Activated naive CD4-positive, alpha-beta T cell treated with anti-CD3 and anti-CD28 coated beads, Interleukin-2, amount 50 U/mL, for 24 hours (primary cell): ENCODE measurements around the gene GPR84.
A peak's percentile ranks its signal among the peaks of the same experiment; 100 is the strongest.

Experiments
- H3K27ac Mint-ChIP-seq: one replicate; pipeline ENCODE4 v1.8.0; 2021; ENCODE audit warnings: mild to moderate bottlenecking, mixed read lengths
- H3K27me3 Mint-ChIP-seq: one replicate; pipeline ENCODE4 v1.8.0; 2021; ENCODE audit warnings: mixed read lengths
- H3K36me3 Mint-ChIP-seq: one replicate; pipeline ENCODE4 v1.8.0; 2021; ENCODE audit warnings: mixed read lengths
- H3K4me1 Mint-ChIP-seq: one replicate; pipeline ENCODE4 v1.8.0; 2021; ENCODE audit warnings: mixed read lengths
- H3K4me3 Mint-ChIP-seq: one replicate; pipeline ENCODE4 v1.8.0; 2021; ENCODE audit warnings: mild to moderate bottlenecking, mixed read lengths
- H3K9me3 Mint-ChIP-seq: one replicate; pipeline ENCODE4 v1.8.0; 2021; ENCODE audit warnings: mixed read lengths

GPR84 gene

DNA sequence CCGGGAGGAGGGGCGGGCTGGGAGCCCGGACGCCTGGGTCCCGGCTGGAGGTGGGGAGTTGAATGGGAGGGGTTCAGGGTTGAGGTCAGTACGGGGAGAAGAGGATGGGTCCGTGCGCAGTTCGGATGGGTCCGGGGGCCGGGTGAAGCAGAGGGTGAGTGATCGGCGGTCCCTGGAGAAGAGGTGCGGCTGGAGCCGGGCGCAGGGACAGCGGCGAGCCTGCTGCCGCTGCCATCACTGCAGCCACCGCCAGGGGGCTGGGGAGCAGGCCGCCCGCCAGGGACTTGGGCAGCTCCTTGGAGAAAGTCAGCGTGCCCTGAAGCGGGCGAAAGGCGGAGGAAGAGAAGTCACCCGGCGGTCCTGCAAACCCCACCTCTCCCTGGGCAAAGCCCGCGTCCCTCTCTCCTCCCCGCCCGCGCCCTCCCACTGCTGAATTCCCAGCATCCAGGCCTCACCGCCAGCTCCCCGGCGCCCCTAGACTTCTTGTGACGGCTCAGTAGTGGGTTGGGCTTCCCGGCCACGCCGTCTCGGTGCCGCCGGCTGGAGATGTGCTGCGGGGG, 6.0 kb upstream of the GPR84 start:
- no peak overlapping the region for H3K27ac Mint-ChIP-seq
- no peak overlapping the region for H3K4me3 Mint-ChIP-seq
- H3K27me3 Mint-ChIP-seq: no peaks in the 10 kb centered on the region
- H3K36me3 Mint-ChIP-seq: no peaks in the 10 kb centered on the region
- peaks cover 36% of the 10 kb centered on the region for H3K4me1 Mint-ChIP-seq
- no peaks in the 10 kb centered on the region for H3K9me3 Mint-ChIP-seq

DNA sequence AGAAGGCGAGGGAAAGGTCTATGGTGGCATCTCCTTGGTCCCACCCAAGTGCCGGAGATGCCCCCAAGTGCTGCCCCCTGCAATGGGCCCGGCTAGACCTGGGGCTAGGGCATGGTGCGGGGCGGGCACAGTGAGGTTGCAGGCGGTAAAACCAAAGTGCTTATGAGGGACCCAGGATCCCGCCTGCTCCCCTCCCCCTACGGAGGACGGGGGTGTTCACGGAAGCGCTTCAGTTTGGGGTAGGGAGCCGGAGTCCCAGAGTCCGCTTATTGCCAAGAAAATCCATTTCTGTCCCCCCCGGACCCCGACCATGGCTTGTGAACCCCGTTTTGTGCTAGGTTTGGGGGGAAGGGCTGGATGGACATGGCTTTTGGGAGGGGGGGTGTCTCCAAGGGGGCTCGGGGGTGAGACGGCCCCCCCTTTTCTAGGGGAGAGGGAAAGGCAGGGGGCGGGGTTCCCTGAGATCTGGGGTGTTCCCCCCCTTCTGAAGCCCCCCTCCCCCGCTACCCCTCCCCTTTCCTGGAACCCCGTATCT, 5.4 kb upstream of the GPR84 start:
- Mint-ChIP-seq H3K27ac (no peak overlapping the region), H3K4me3 (peak overlapping the region; percentile 57), H3K36me3 (no peaks in the 10 kb centered on the region), H3K4me1 (peaks cover 40% of the 10 kb centered on the region), H3K27me3 (no peaks in the 10 kb centered on the region), H3K9me3 (no peaks in the 10 kb centered on the region)

DNA sequence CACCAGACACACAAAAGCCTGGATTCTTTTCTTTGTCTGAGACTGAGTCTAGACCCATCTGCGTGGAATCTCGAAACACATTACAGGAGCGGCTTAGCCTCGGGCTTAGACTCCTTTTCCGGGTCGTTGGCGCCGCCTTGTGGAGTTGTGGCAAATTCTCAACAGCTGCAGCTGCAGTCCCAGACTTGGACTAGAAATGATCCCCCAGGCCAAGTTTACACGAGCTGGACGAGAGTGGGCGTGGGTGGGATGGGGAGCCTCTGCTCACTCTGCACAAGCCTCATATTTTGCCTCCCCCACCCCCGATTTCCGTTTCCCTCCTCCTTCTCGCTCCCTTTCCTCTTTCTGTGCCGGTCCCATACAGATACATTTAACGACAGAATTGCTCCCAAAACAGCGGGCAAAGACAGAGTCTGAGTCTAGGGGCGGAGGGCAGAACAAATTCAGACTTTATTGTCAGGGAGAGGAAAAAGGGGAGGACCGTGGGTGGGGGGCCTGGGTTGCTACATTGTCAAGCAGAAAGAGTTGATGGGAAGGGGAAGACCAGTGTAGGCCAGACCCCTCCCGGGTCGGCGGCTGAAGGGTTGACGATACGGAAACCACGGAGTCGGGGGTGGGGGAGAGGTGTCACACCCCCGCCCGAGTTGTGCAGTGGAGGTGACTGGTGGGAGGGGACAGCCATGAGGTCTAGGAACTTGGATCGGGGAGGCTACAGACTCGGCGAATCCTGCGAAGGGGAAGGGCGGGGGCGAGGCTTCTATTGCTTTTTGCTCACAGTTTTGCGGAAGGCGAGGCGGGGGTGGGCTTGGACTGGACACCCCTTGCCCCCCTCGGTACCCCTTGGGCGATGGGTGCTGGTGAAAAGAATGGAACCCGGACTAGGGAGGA, 4.7 kb upstream of the GPR84 start:
- Mint-ChIP-seq H3K27ac (no peak overlapping the region), H3K4me3 (peak overlapping the region; percentile 57), H3K4me1 (peaks cover 47% of the 10 kb centered on the region), H3K9me3 (no peaks in the 10 kb centered on the region), H3K27me3 (no peaks in the 10 kb centered on the region), H3K36me3 (no peaks in the 10 kb centered on the region)

DNA sequence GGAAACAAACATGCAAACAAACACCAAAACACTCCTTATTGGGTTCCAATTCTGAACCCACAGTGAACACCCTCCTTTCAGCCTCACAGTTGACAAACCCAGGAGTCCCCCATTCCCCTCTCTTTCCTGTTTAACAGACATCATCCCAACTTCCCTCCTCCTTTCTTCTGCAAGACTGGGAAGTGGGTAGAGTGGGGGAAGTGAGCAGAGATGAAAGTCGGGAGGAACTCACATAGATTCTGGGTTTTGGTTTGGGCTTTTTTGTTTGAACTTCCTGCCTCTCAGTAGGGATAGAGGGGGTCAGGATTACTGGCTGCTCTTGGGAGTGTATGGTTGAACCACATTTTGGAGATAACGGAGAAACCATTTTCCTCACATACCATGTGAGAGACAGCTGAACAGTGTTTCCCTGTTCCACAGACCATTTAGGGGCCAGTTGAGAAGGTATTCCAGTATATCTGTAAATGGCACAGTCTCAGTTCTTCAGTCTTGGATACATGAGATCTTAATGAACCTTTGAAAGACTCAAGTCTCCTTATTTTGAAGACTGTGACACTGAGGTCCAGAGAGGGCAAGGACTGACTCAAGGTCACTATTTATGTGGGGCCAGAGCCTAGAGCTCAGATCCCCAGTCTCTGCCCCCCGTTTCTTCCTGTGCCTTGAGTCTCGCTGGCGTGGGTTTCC, 3.9 kb upstream of the GPR84 start:
- Mint-ChIP-seq H3K27me3 (no peaks in the 10 kb centered on the region), H3K9me3 (no peaks in the 10 kb centered on the region), H3K36me3 (no peaks in the 10 kb centered on the region), H3K27ac (no peak overlapping the region), H3K4me1 (peaks cover 43% of the 10 kb centered on the region), H3K4me3 (peak overlapping the region; percentile 57)

DNA sequence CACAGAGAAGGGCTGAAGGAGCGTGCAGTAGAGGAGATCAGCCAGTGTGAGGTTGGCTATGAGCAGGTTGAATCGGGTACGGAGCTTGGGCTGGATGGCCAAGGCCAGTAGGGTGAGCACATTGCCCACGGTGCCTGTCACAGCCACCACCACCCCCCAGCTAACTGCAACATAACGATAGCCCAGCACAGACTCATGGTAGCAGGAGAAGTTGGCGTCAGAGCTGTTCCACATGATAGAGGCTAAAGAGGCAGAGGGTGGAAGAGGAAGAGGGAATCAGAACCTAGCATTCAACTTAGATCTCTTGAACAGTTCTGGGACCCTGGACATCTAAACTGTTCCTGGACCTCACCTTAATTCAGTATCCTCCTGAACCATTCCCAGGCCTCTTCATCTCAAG, 668 bp downstream of the GPR84 start:
- Mint-ChIP-seq H3K4me1 (peaks cover 29% of the 10 kb centered on the region), H3K27ac (no peak overlapping the region), H3K4me3 (no peak overlapping the region), H3K9me3 (no peaks in the 10 kb centered on the region), H3K36me3 (no peaks in the 10 kb centered on the region), H3K27me3 (no peaks in the 10 kb centered on the region)

DNA sequence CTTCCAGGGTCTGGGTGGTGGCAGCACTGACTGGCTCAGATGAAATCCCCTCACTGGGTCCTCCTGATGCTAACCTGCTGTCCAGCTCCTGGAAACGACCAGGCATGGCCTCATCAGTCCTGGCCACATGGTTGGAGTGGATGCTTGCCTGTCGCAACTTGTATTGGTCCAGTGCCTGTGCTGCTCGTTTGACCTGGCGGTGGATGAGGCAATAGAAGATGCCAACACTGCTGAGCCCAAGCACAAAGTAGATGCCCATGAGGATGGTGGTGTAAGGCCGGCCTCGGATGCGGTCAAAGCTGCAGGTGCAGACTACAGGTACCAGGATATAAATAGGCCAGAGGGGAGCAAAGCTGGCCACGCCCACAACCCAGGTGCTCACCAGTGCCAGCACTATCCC, 1.2 kb downstream of the GPR84 start:
- Mint-ChIP-seq H3K27me3 (no peaks in the 10 kb centered on the region), H3K36me3 (no peaks in the 10 kb centered on the region), H3K4me3 (no peak overlapping the region), H3K27ac (no peak overlapping the region), H3K4me1 (peaks cover 23% of the 10 kb centered on the region), H3K9me3 (no peaks in the 10 kb centered on the region)

DNA sequence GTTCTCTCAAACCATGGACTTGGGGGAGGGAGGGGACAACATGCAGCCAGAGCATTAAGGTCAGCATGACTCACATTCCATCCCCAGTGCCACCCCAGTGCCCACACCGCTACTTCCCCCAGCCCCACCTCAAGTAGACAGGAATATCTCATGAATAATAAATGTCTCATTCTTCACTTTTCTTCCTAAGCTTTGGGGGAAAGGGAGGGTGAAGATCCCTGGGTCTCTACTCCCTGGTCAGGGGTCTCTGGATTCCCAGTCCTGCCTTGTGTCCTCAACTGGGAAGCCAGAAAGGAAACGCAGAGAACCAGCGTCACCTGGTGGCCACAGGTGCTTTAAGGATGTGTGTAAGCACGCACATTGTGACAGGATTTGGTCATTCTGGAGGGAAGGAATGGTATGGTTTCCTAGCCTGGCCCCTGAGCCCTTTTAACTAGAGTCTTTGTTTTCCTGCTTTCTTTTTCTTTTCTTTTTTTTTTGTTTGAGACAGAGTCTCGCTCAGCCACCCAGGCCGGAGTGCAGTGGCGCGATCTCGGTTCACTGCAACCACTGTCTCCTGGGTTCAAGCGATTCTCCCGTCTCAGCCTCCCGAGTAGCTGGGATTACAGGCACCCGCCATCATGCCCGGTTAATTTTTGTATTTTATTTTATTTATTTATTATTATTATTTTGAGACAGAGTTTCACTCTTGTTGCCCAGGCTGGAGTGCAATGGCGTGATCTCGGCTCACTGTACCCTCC, 3.4 kb downstream of the GPR84 start:
- Mint-ChIP-seq H3K4me1 (peaks cover 20% of the 10 kb centered on the region), H3K4me3 (peak overlapping the region; percentile 31), H3K9me3 (no peaks in the 10 kb centered on the region), H3K27ac (peak overlapping the region; percentile 60), H3K36me3 (no peaks in the 10 kb centered on the region), H3K27me3 (no peaks in the 10 kb centered on the region)

DNA sequence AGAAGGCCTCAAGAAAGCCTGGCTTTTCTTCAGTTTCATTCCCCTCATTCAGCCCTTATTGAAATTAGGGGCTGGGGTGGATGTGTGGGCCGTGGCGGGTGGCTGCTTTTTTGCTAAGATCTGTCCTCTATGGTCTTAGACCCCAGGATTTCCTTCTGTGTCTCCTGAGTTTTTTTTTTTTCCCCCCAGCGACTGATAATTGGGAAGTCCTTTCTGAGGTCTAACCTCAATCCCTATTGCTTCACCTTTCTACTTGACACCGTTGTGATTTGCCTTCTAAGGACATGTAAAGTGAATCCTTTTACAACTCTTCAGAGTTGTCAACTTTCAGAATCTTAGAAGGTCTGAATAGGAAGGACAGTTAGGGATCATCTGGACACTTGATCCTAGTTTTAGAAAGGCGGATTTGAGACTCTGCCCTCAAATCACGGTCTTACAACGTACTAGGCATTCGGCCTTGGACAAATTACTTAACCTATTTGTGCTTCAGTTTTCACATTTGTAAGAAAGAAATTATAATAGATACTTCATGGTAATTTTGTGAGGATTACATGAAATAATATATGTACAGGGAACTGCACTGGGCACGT, 4.4 kb downstream of the GPR84 start:
- Mint-ChIP-seq H3K27me3 (no peaks in the 10 kb centered on the region), H3K27ac (no peak overlapping the region), H3K9me3 (no peaks in the 10 kb centered on the region), H3K36me3 (no peaks in the 10 kb centered on the region), H3K4me1 (peaks cover 18% of the 10 kb centered on the region), H3K4me3 (no peak overlapping the region)

DNA sequence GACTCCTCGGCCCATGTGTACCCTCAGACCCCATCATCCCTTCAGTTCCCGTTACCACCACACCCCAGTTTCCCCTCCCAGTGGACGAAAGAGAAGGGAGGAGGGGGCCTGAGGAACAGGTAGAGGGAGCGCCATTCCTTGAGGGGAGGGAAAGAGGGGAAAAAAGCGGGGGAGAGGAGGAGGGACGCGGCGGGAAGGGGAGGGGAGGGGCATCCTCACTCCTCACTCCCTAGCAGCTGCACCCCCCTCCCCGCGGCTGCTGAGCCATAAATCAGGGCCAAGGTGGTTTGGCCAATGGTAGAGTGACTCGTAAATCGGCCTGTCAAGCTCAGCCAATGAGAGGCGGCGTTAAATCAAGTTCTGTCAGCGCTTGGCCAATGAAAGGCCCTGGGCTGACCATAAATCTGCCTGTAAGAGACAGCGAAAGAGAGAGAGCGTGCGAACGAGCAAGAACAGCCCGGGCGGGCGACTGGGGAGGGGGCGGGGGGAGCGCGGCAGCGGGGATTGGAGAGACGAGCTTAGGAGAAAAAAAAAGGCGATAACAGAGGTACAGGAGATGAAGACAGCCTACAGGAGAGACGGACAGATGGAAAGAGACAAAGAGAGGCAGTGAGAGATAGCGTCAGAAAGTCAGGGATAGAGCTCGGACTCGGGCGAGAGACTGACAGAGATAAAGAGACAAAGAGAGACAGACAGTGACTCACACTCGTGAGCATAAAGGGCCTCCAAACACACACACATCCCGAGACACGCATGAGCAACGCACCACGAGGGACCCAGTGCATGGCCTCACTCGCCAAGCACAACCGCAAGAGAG, 5.1 kb downstream of the GPR84 start:
- Mint-ChIP-seq H3K36me3 (no peaks in the 10 kb centered on the region), H3K27ac (no peak overlapping the region), H3K9me3 (no peaks in the 10 kb centered on the region), H3K4me1 (peaks cover 11% of the 10 kb centered on the region), H3K4me3 (no peak overlapping the region), H3K27me3 (no peaks in the 10 kb centered on the region)

DNA sequence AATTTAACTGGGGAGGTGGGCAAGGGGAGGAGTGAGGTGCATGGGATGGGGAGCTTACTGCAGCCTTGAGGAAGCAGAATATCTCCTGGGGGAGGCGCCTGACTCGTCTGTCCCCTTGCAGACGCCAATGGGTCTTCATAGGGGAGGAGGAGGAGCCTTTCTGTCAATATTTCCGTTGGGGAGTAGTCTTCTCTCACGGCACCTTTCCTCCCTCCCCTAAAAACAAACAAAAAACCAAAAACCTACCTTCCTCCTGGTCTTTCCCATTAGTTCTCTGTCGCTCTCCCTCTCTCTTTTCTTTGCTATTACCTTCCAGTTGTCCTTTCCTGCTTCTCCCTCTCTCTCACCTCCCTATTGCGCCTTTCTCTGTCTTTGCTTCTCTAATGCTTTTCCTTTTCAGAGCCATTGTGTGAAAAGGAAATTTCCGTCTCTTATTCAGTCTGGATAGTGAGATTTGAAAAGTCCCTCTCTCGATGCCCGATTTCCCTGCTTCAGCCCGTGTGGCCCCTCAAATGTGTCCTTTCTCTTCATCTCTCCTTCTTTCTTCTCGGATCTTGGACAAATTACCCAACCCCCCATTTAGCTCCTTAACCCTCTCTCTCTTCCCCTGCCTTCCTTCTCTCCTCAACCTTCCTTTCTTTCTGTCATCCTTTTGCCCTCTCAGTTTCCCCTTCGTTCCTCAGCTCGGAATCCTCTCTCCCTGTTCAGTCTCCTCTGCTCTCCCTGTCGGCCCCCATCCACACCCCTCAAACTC, 5.9 kb downstream of the GPR84 start:
- no peaks in the 10 kb centered on the region for H3K36me3 Mint-ChIP-seq
- H3K4me3 Mint-ChIP-seq: no peak overlapping the region
- no peaks in the 10 kb centered on the region for H3K9me3 Mint-ChIP-seq
- H3K27ac Mint-ChIP-seq: no peak overlapping the region
- H3K27me3 Mint-ChIP-seq: no peaks in the 10 kb centered on the region
- peaks cover 7% of the 10 kb centered on the region for H3K4me1 Mint-ChIP-seq

DNA sequence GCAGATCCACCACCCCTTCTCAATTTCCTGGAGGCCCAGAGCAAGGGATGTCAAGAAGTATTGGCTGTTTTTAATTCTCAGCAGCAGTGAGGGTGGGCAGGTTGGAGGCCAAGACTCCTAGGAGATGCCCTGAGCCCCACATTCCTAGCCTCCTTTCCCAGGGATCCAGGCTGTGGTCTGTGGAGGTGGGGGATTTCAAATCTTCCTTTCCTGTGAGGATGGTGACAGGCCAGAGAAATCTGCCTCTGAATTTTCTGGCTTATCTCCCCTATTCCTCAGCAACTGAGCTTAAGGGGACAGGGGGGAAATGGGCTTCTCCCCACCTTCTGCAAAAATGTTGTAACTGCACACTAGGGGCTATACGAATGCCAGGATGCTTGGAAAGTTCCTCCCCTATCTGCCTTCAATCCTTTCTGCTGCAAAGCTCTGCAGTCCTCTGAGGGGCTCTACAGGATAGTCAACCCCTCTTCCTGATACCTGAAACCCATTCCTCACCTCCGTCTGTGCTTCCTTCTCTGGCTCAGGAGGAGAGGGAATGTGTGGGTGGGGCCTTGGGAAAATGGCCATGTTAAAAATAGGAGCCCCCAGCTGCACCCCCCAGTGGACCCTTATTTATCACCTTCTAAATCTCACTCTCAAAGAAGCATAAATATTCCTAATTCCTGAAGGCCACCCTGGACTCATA, 6.6 kb downstream of the GPR84 start:
- no peak overlapping the region for H3K4me3 Mint-ChIP-seq
- H3K9me3 Mint-ChIP-seq: no peaks in the 10 kb centered on the region
- H3K4me1 Mint-ChIP-seq: peaks cover 10% of the 10 kb centered on the region
- H3K27ac Mint-ChIP-seq: no peak overlapping the region
- H3K27me3 Mint-ChIP-seq: no peaks in the 10 kb centered on the region
- no peaks in the 10 kb centered on the region for H3K36me3 Mint-ChIP-seq

DNA sequence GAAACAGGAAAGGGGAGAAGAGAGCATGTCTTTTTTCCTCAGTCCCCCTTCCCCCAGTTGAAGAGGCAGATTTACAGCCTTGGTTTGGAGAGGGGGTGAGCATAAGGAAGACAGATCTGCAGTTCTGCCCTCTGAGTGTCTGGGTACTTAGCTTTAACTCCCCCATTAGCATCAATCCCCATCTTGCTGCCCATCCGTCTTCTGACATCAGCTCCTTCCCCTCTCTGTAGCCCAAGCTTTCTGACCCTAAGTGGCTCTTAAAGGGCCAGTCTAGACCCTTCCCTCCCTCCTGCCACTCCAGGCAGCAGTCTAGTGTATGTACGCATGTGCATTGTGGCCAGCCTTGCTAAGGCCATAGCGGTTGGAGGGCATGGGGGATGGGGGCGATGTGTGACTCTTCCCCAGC, 7.3 kb downstream of the GPR84 start:
- no peak overlapping the region for H3K4me3 Mint-ChIP-seq
- H3K4me1 Mint-ChIP-seq: peaks cover 17% of the 10 kb centered on the region
- H3K27me3 Mint-ChIP-seq: no peaks in the 10 kb centered on the region
- no peaks in the 10 kb centered on the region for H3K36me3 Mint-ChIP-seq
- H3K27ac Mint-ChIP-seq: peak overlapping the region; percentile 52
- H3K9me3 Mint-ChIP-seq: no peaks in the 10 kb centered on the region

DNA sequence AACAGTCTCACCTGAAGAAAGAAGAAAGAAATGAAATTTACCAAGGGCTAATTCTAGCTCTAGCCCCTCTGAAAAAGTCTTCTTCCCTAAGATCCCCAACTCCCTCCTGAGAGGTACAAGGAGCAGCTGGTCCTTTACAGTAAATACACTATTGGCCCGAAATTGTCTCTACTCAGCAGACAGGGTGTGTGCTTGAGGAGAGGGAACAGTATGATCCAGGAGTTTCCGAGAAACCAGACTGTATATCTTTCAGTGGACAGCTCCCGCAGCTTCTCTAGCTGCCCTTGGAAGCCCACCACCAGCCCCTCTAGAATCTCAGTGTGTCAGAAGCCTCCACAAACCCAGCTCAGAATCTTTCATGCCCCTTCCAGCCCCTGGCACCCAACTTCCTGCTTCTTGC, 8.1 kb downstream of the GPR84 start:
- Mint-ChIP-seq H3K9me3 (no peaks in the 10 kb centered on the region), H3K27ac (peak overlapping the region; percentile 52), H3K27me3 (no peaks in the 10 kb centered on the region), H3K4me3 (no peak overlapping the region), H3K36me3 (no peaks in the 10 kb centered on the region), H3K4me1 (peaks cover 24% of the 10 kb centered on the region)
